GM12878 (cell line): ENCODE results near the gene PNLIPRP2. TPM values are rescaled to one million over a fixed set of nuclear protein-coding genes. Genes with fewer than 3 reads are reported as not detected.

Experiments
- ATAC-seq: fragments of 200-7000 bp; cut with Tn5 transposase; 3 replicates; pipeline ENCODE4 v1.9.1; 2020; ENCODE audit warnings: mild to moderate bottlenecking, moderate library complexity
- BruUV-seq: library from RNA; stranded (reverse); fragments of 400-500 nt; replicated peaks from 2 replicates; lab custom pipeline; 2021; lab: Mats Ljungman, UMichigan
- CTCF ChIA-PET: fragments of 300-600 bp; sonication (Branson Sonifier 250); formaldehyde crosslinking; extraction: SDS; loops from one replicate; lab custom pipeline; 2021; ENCODE audit warnings: inconsistent platforms; lab: Yijun Ruan, JAX
- POLR2A ChIA-PET: fragments of 350-600 bp; formaldehyde crosslinking; extraction: SDS; loops from one replicate; lab custom pipeline; 2021; ENCODE audit warnings: inconsistent platforms; lab: Charles Lee
- RAD21 ChIA-PET: fragments of 300-600 bp; sonication (Branson Sonifier 250); formaldehyde crosslinking; loops from one replicate; lab custom pipeline; 2023; ENCODE audit warnings: antibody characterized with exemption; ENCODE audit not compliant: unreplicated experiment; lab: Charles Lee
- SMC1A ChIA-PET: fragments of 300-600 bp; sonication (Branson Sonifier 250); formaldehyde crosslinking; loops from one replicate; lab custom pipeline; 2023; ENCODE audit not compliant: unreplicated experiment, uncharacterized antibody; lab: Charles Lee
- DNase-seq: peaks from one replicate; pipeline ENCODE4 v3.0.0-alpha.2; 2011; ENCODE audit warnings: low read depth, low spot score
- FAIRE-seq: peaks from 3 replicates; lab custom pipeline; 2011; peaks lifted over from hg19 to GRCh38; lab: Jason Lieb, UNC
- H2AFZ ChIP-seq: 2 replicates; pipeline ENCODE4 v1.6.0; 2011; ENCODE audit warnings: low read depth, low read length, control low read depth; ENCODE audit not compliant: control insufficient read depth
- H3K27ac ChIP-seq: 2 replicates; pipeline ENCODE4 v1.5.1; 2011; ENCODE audit warnings: control low read depth; ENCODE audit not compliant: control insufficient read depth, insufficient read depth
- H3K27me3 ChIP-seq, 2 experiments: replicated peaks in 1 of 2; 2 replicates each; pipeline versions ENCODE4 v1.6.0 to v1.6.1; 2011; ENCODE audit warnings: low read length in 1 of 2; ENCODE audit not compliant: control insufficient read depth in 2 of 2, insufficient read depth in 2 of 2
- H3K36me3 ChIP-seq, 2 experiments: 2 replicates each; pipeline ENCODE4 v1.5.1; 2011; ENCODE audit warnings: low read length in 1 of 2; ENCODE audit not compliant: control insufficient read depth in 2 of 2, insufficient read depth in 2 of 2
- H3K4me1 ChIP-seq: 2 replicates; pipeline ENCODE4 v1.6.1; 2011; ENCODE audit warnings: mild to moderate bottlenecking, low read length, moderate library complexity, mixed read lengths; ENCODE audit not compliant: control insufficient read depth, insufficient read depth
- H3K4me2 ChIP-seq: 2 replicates; pipeline ENCODE4 v1.6.0; 2011; ENCODE audit warnings: control low read depth; ENCODE audit not compliant: control insufficient read depth, insufficient read depth
- H3K4me3 ChIP-seq: fragments of 200-600 bp; sonication (generic); 2 replicates; pipeline ENCODE4 v1.5.1; 2016
- H3K79me2 ChIP-seq: 2 replicates; pipeline ENCODE4 v1.6.0; 2011; ENCODE audit warnings: low read length; ENCODE audit not compliant: control insufficient read depth, insufficient read depth
- H3K9ac ChIP-seq: 2 replicates; pipeline ENCODE4 v1.8.0; 2011; ENCODE audit warnings: low read length, control low read depth, mixed read lengths; ENCODE audit not compliant: control insufficient read depth, insufficient read depth
- H3K9me3 ChIP-seq: replicated peaks from 3 replicates; pipeline ENCODE4 v1.5.1; 2011; ENCODE audit warnings: mild to moderate bottlenecking, low read length; ENCODE audit not compliant: control insufficient read depth, insufficient read depth
- H4K20me1 ChIP-seq: 2 replicates; pipeline ENCODE4 v1.6.0; 2011; ENCODE audit not compliant: control insufficient read depth, insufficient read depth
- BCLAF1 ChIP-seq: fragments of 450-650 bp; IDR thresholded peaks from 2 replicates; pipeline ENCODE4 v1.6.1; 2017; ENCODE audit warnings: antibody characterized with exemption, mild to moderate bottlenecking, moderate library complexity
- EED ChIP-seq: sonication (generic); IDR thresholded peaks from 2 replicates; pipeline ENCODE4 v1.6.1; 2016; ENCODE audit warnings: antibody characterized with exemption, low read depth
- EZH2 ChIP-seq: IDR thresholded peaks from 2 replicates; pipeline ENCODE4 v1.6.1; 2012; ENCODE audit warnings: low read depth, mild to moderate bottlenecking, control low read depth, inconsistent platforms, low read length, borderline replicate concordance; ENCODE audit not compliant: control insufficient read depth
- HDAC6 ChIP-seq: fragments of 200-600 bp; sonication (generic); IDR thresholded peaks from one replicate; pipeline ENCODE4 v1.8.0; 2017; ENCODE audit warnings: antibody characterized with exemption; ENCODE audit not compliant: unreplicated experiment
- POLR2AphosphoS2 ChIP-seq: IDR thresholded peaks from 2 replicates; pipeline ENCODE4 v1.6.1; 2011; ENCODE audit warnings: low read depth, mild to moderate bottlenecking, low read length, improper control_type of control experiment, moderate library complexity
- RAD21 ChIP-seq: IDR thresholded peaks from 2 replicates; pipeline ENCODE4 v1.6.1; 2011; ENCODE audit warnings: mild to moderate bottlenecking, low read depth, low read length, moderate library complexity; ENCODE audit not compliant: insufficient read depth
- USF2 ChIP-seq: IDR thresholded peaks from 2 replicates; pipeline ENCODE4 v1.6.1; 2011; ENCODE audit warnings: low read depth, low read length, improper control_type of control experiment, borderline replicate concordance
- WGBS: methylation state at CpG from one replicate; pipeline ENCODE4 v1.1.6; 2016; ENCODE audit warnings: low lambda C conversion rate; ENCODE audit not compliant: insufficient replicate concordance, insufficient coverage; ENCODE audit errors: missing lambda C conversion rate; 5-methylcytosine and 5-hydroxymethylcytosine counted together
- in situ Hi-C: fragments of 300-500 bp; cut with MboI; formaldehyde crosslinking; loops from 9 replicates; pipeline ENCODE4 v1.14.3; 2018; ENCODE audit warnings: mixed read lengths
- intact Hi-C: fragments of 100-400 bp; cut with micrococcal nuclease; formaldehyde crosslinking; loops from one replicate; pipeline ENCODE4 v1.14.2; 2022; ENCODE audit not compliant: unreplicated experiment
- polyA plus RNA-seq, 11 experiments: library from polyadenylated mRNA; depleted of rRNA in 4 of 11; unstranded in 6 of 11; stranded (reverse) in 5 of 11; fragments of >200 nt; fragmentation: Nextera tagmentation in 4 of 11; fragmentation: Illumina TruSeq in 1 of 11; extraction: Ambion mirVana in 4 of 11; extraction: Trizol in 1 of 11; gene quantifications; 1 replicate in 1 of 11; 2 replicates in 10 of 11; pipeline versions ENCODE4 v1.2.1 to v1.2.3, GENCODE V29; 2011 to 2016; ENCODE audit warnings: inconsistent platforms in 2 of 11, missing spikeins in 2 of 11, low read depth in 1 of 11
- total RNA-seq, 4 experiments: library from RNA; depleted of rRNA in 3 of 4; stranded (reverse); fragments of >200 nt in 3 of 4; fragmentation: Illumina TruSeq in 1 of 4; extraction: Trizol in 1 of 4; gene quantifications; 2 replicates each; pipeline versions ENCODE4 v1.2.1 to v1.2.3, GENCODE V29; 2013 to 2021

Gene PNLIPRP2
- total and polyA plus RNA-seq, 10 of the 15 experiments (the other 5 are each of a cell fraction or from before 2014, with no cell fraction given): 0.33 TPM; not detected in 9

DNA sequence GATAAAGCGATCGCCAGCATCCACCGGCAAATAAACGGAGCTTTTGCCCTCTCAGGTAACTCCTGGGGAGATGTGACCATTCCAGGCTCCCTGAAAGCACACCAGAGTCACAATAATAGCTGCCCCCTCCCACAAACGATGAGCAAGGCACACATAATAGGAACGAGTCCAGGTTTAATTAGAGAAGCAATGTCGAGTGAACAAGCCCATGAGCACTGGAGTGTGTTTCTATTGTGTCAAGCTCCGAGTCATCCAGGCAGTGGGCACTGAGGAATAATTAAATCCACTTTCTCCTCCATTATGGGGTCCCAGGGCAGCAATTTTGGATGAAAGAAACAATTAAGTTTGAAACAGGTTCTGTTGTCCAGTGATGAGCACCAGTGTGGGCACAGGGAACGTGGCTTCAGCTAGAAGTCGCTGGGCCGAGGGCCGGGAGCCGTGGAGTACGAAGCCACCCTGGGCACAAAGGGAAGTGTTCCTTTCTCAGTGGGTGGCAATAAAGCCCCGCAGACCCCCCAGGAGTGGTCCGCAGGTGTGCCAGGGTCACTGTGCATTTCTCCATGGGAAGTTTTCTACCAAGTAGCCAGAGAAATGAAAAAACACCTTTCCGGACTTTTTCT lies 12.0 kb downstream of the PNLIPRP2 start:
- intact Hi-C loops (no loop called here), in situ Hi-C loops (no loop called here)
- Histone ChIP-seq H3K9ac (no peak overlapping the region), H2AFZ (no peak overlapping the region), H3K4me1 (no peaks in the 10 kb centered on the region), H4K20me1 (no peaks in the 10 kb centered on the region), H3K9me3 (no peaks in the 10 kb centered on the region), H3K36me3 (no peaks in the 10 kb centered on the region), H3K4me3 (no peak overlapping the region), H3K27ac (no peak overlapping the region), H3K79me2 (no peaks in the 10 kb centered on the region), H3K4me2 (no peak overlapping the region), H3K27me3 (no peaks in the 10 kb centered on the region)
- ChIA-PET RAD21 (no interaction called here), CTCF (no interaction called here), POLR2A (no interaction called here), SMC1A (no interaction called here)
- ATAC-seq (no peak), DNase-seq (no peak), FAIRE-seq (no peak)
- WGBS: 32% methylated on average over 17 of the region's 17 CpGs
- no TSS peak for BruUV-seq
- TF ChIP-seq EED (no peak), EZH2 (no peak), POLR2AphosphoS2 (no peak), RAD21 (no peak), USF2 (no peak), HDAC6 (no peak), BCLAF1 (no peak)
